IMR-90 (cell line): ENCODE data around the gene CRIM1. TPM values are rescaled to one million over a fixed set of nuclear protein-coding genes. Genes with fewer than 3 reads are reported as not detected.

Experiments used
- ATAC-seq: fragments of 200-7000 bp; cut with Tn5 transposase; 2 replicates; pipeline ENCODE4 v1.9.1; 2020; ENCODE audit warnings: low read depth, mild to moderate bottlenecking, moderate library complexity
- BruUV-seq: library from RNA; stranded (reverse); fragments of 400-500 nt; replicated peaks from 2 replicates; lab custom pipeline; 2021; lab: Mats Ljungman, UMichigan
- CTCF ChIA-PET: fragments of 300-600 bp; formaldehyde crosslinking; extraction: SDS; loops from one replicate; lab custom pipeline; 2021; ENCODE audit warnings: antibody characterized with exemption; lab: Yijun Ruan, JAX
- POLR2A ChIA-PET: fragments of 300-600 bp; sonication (Branson Sonifier 250); formaldehyde crosslinking; loops from one replicate; lab custom pipeline; 2022; ENCODE audit warnings: antibody characterized with exemption; ENCODE audit not compliant: unreplicated experiment; lab: Charles Lee
- DNase-seq: peaks from one replicate; pipeline ENCODE4 v3.0.0; 2013
- H2AFZ ChIP-seq: replicated peaks from 2 replicates; pipeline ENCODE3; 2013; ENCODE audit warnings: low read length, mild to moderate bottlenecking; ENCODE audit not compliant: poor library complexity
- H2AK5ac ChIP-seq: 2 replicates; pipeline ENCODE4 v1.6.1; 2013; ENCODE audit warnings: low read depth, low read length, inconsistent platforms
- H2AK9ac ChIP-seq: replicated peaks from 2 replicates; pipeline ENCODE3; 2013; ENCODE audit warnings: mild to moderate bottlenecking, low read depth, low read length, moderate library complexity; ENCODE audit not compliant: poor library complexity
- H2BK120ac ChIP-seq: 2 replicates; pipeline ENCODE4 v1.6.1; 2013; ENCODE audit warnings: low read depth, low read length, inconsistent platforms
- H2BK15ac ChIP-seq: 3 replicates; pipeline ENCODE4 v1.6.1; 2013; ENCODE audit warnings: low read depth, low read length, inconsistent platforms
- H2BK20ac ChIP-seq: 2 replicates; pipeline ENCODE4 v1.6.1; 2013; ENCODE audit warnings: low read depth, mild to moderate bottlenecking, inconsistent platforms, low read length, moderate library complexity
- H2BK5ac ChIP-seq: 2 replicates; pipeline ENCODE4 v1.6.1; 2013; ENCODE audit warnings: mild to moderate bottlenecking, low read depth, low read length, inconsistent platforms; ENCODE audit not compliant: poor library complexity, severe bottlenecking
- H3K14ac ChIP-seq: replicated peaks from 2 replicates; pipeline ENCODE4 v1.6.1; 2013; ENCODE audit warnings: low read depth, low read length, inconsistent platforms
- H3K18ac ChIP-seq: 2 replicates; pipeline ENCODE4 v1.6.1; 2013; ENCODE audit warnings: low read depth, low read length, control low read depth
- H3K23ac ChIP-seq: 2 replicates; pipeline ENCODE4 v1.6.1; 2013; ENCODE audit warnings: low read depth, low read length, inconsistent platforms
- H3K27ac ChIP-seq: 2 replicates; pipeline ENCODE4 v1.5.1; 2013; ENCODE audit warnings: mild to moderate bottlenecking, control low read depth, low read length; ENCODE audit not compliant: insufficient read depth
- H3K27me3 ChIP-seq: 2 replicates; pipeline ENCODE4 v1.6.1; 2013; ENCODE audit warnings: low read length; ENCODE audit not compliant: control insufficient read depth, insufficient read depth
- H3K36me3 ChIP-seq: 2 replicates; pipeline ENCODE4 v1.6.1; 2013; ENCODE audit warnings: low read length, mixed read lengths; ENCODE audit not compliant: control insufficient read depth, insufficient read depth
- H3K4ac ChIP-seq: 2 replicates; pipeline ENCODE4 v1.6.1; 2013; ENCODE audit warnings: low read depth, low read length, inconsistent platforms
- H3K4me1 ChIP-seq: 2 replicates; pipeline ENCODE4 v1.6.1; 2013; ENCODE audit warnings: low read length, mixed read lengths; ENCODE audit not compliant: control insufficient read depth, insufficient read depth
- H3K4me2 ChIP-seq: 2 replicates; pipeline ENCODE4 v1.6.1; 2013; ENCODE audit warnings: low read depth, mild to moderate bottlenecking, control low read depth, low read length, moderate library complexity
- H3K4me3 ChIP-seq: 2 replicates; pipeline ENCODE4 v1.5.1; 2013; ENCODE audit warnings: low read depth, mild to moderate bottlenecking, control low read depth, low read length, moderate library complexity; ENCODE audit not compliant: insufficient read depth
- H3K56ac ChIP-seq: 2 replicates; pipeline ENCODE4 v1.6.1; 2013; ENCODE audit warnings: low read length, inconsistent platforms; ENCODE audit not compliant: insufficient read depth; ENCODE audit errors: extremely low read depth
- H3K79me1 ChIP-seq, 2 experiments: 2 replicates each; pipeline ENCODE4 v1.6.1; 2013; ENCODE audit warnings: low read length in 2 of 2, inconsistent platforms in 1 of 2, low read depth in 1 of 2
- H3K9ac ChIP-seq: 2 replicates; pipeline ENCODE4 v1.6.1; 2013; ENCODE audit warnings: low read depth, low read length, control low read depth
- H3K9me1 ChIP-seq: 2 replicates; pipeline ENCODE4 v1.6.1; 2013; ENCODE audit warnings: low read length, inconsistent platforms; ENCODE audit not compliant: insufficient read depth
- H3K9me3 ChIP-seq: 2 replicates; pipeline ENCODE4 v1.6.1; 2013; ENCODE audit warnings: low read length; ENCODE audit not compliant: control insufficient read depth, insufficient read depth
- H4K20me1 ChIP-seq: 2 replicates; pipeline ENCODE4 v1.6.1; 2013; ENCODE audit warnings: low read length, inconsistent platforms; ENCODE audit not compliant: insufficient read depth
- H4K5ac ChIP-seq: 2 replicates; pipeline ENCODE4 v1.6.1; 2013; ENCODE audit warnings: mild to moderate bottlenecking, low read depth, low read length, control low read depth
- H4K8ac ChIP-seq, 2 experiments: 2 replicates each; pipeline ENCODE4 v1.6.1; 2013; ENCODE audit warnings: low read depth in 2 of 2, low read length in 2 of 2, control low read depth in 1 of 2, inconsistent platforms in 1 of 2
- H4K91ac ChIP-seq: 2 replicates; pipeline ENCODE4 v1.6.1; 2013; ENCODE audit warnings: low read depth, low read length, inconsistent platforms; ENCODE audit not compliant: insufficient read depth
- BHLHE40 ChIP-seq: fragments of 150-350 bp; IDR thresholded peaks from 2 replicates; pipeline ENCODE4 v1.6.1; 2016; ENCODE audit warnings: mild to moderate bottlenecking, low read depth, low read length
- CEBPB ChIP-seq: IDR thresholded peaks from 2 replicates; pipeline ENCODE4 v1.6.1; 2012; ENCODE audit warnings: low read depth, low read length, improper control_type of control experiment
- CHD1 ChIP-seq: IDR thresholded peaks from 2 replicates; pipeline ENCODE4 v1.6.1; 2012; ENCODE audit warnings: low read depth, low read length, improper control_type of control experiment
- CTCF ChIP-seq: conservative IDR thresholded peaks from 2 replicates; pipeline ENCODE4 v1.5.1; 2012; ENCODE audit warnings: mild to moderate bottlenecking, low read depth, low read length, improper control_type of control experiment
- ELK1 ChIP-seq: fragments of 150-350 bp; IDR thresholded peaks from 2 replicates; pipeline ENCODE4 v1.6.1; 2016; ENCODE audit warnings: low read depth, mild to moderate bottlenecking, low read length, moderate library complexity, borderline replicate concordance
- FOS ChIP-seq: fragments of 150-350 bp; IDR thresholded peaks from 2 replicates; pipeline ENCODE4 v1.6.1; 2016; ENCODE audit warnings: low read depth, low read length
- MAFK ChIP-seq: IDR thresholded peaks from 2 replicates; pipeline ENCODE4 v1.6.1; 2012; ENCODE audit warnings: low read depth, low read length, improper control_type of control experiment
- MXI1 ChIP-seq: IDR thresholded peaks from 2 replicates; pipeline ENCODE4 v1.6.1; 2012; ENCODE audit warnings: low read depth, mild to moderate bottlenecking, low read length, moderate library complexity, borderline replicate concordance
- NFE2L2 ChIP-seq: fragments of 150-350 bp; IDR thresholded peaks from 2 replicates; pipeline ENCODE4 v1.6.1; 2016; ENCODE audit warnings: low read depth, mild to moderate bottlenecking, low read length
- POLR2A ChIP-seq: IDR thresholded peaks from 2 replicates; pipeline ENCODE4 v1.6.1; 2012; ENCODE audit warnings: mild to moderate bottlenecking, low read depth, low read length
- RAD21 ChIP-seq: IDR thresholded peaks from 2 replicates; pipeline ENCODE4 v1.6.1; 2012; ENCODE audit warnings: low read length, improper control_type of control experiment
- RCOR1 ChIP-seq: IDR thresholded peaks from 2 replicates; pipeline ENCODE4 v1.6.1; 2012; ENCODE audit warnings: mild to moderate bottlenecking, low read length, improper control_type of control experiment; ENCODE audit not compliant: insufficient replicate concordance
- RFX5 ChIP-seq: IDR thresholded peaks from 2 replicates; pipeline ENCODE4 v1.8.0; 2012; ENCODE audit warnings: low read depth, mild to moderate bottlenecking, low read length, moderate library complexity
- SMC3 ChIP-seq: fragments of 150-350 bp; IDR thresholded peaks from 2 replicates; pipeline ENCODE4 v1.6.1; 2016; ENCODE audit warnings: low read depth, mild to moderate bottlenecking, antibody characterized with exemption, low read length, moderate library complexity
- USF2 ChIP-seq: fragments of 150-350 bp; IDR thresholded peaks from 2 replicates; pipeline ENCODE4 v1.6.1; 2017; ENCODE audit warnings: mild to moderate bottlenecking, antibody characterized with exemption, low read length, low read depth
- WGBS, 2 experiments: methylation state at CpG; one replicate each; pipeline versions ENCODE4 v1.1.5 to v1.1.7; 2013; ENCODE audit warnings: missing lambda C conversion rate in 2 of 2; ENCODE audit not compliant: insufficient read length in 1 of 2; ENCODE audit errors: extremely low coverage in 2 of 2; 5-methylcytosine and 5-hydroxymethylcytosine counted together
- dilution Hi-C: fragments of 300-500 bp; cut with HindIII; formaldehyde crosslinking; loops from one replicate; pipeline ENCODE4 v1.14.3; 2018; ENCODE audit warnings: low sequenced_read_pairs; ENCODE audit not compliant: unreplicated experiment
- in situ Hi-C: fragments of 300-500 bp; cut with MboI; formaldehyde crosslinking; loops from 3 replicates; pipeline ENCODE4 v1.14.3; 2019; ENCODE audit warnings: low sequenced_read_pairs, inconsistent platforms, mixed read lengths
- intact Hi-C: fragments of 100-400 bp; cut with micrococcal nuclease; formaldehyde crosslinking; loops from 2 replicates; pipeline ENCODE4 v1.10.0; 2022
- polyA plus RNA-seq, 3 experiments: library from polyadenylated mRNA; depleted of rRNA; stranded (reverse); fragments of >200 nt; gene quantifications; 2 replicates each; pipeline ENCODE4 v1.2.3, GENCODE V29; 2012; ENCODE audit warnings: low replicate concordance in 1 of 3
- total RNA-seq: library from RNA; depleted of rRNA; stranded (reverse); fragments of >200 nt; gene quantifications from 2 replicates; pipeline ENCODE4 v1.2.3, GENCODE V29; 2012

The CRIM1 gene
- total and polyA plus RNA-seq, 2 of the 4 experiments (the other 2 are of a cell fraction): 285 to 490 TPM

- Histone ChIP-seq H3K18ac (no peak overlapping the region), H4K8ac (peak overlapping the region in 1 of 2 experiments; percentile 11; a peak in 1 of 4 replicates), H3K23ac (no peak overlapping the region), H3K27ac (no peak overlapping the region), H2AK9ac (no peak overlapping the region), H3K9me1 (peaks cover 5% of the 10 kb centered on the region; the same call in 1 of the 2 replicates), H3K4me3 (no peak overlapping the region), H3K4ac (peak overlapping the region; percentile 43; the same call in 1 of the 2 replicates), H3K36me3 (no peaks in the 10 kb centered on the region), H2BK20ac (0 out of 2 replicates have a peak overlapping the region, but pooled peaks have one; percentile 60), H3K27me3 (no peaks in the 10 kb centered on the region), H2AFZ (no peak overlapping the region), H4K91ac (no peak overlapping the region), H4K20me1 (peaks cover 16% of the 10 kb centered on the region), H3K79me1 (peaks cover 13 to 35% of the 10 kb centered on the region in 2 experiments), H2BK120ac (peak overlapping the region; percentile 40; the same call in 1 of the 2 replicates), H3K4me2 (peak overlapping the region; percentile 59; the same call in 1 of the 2 replicates), H3K14ac (no peak overlapping the region), H2BK15ac (no peak overlapping the region; the same call in 2 of the 3 replicates), H3K56ac (no peak overlapping the region), H3K9me3 (no peaks in the 10 kb centered on the region), H3K9ac (no peak overlapping the region), H2AK5ac (no peak overlapping the region), H4K5ac (no peak overlapping the region), H3K4me1 (peaks cover 7% of the 10 kb centered on the region), H2BK5ac (peak overlapping the region; percentile 67)
- intact Hi-C loops: loop anchor here (1.0 to 5.0 kb wide), 3 partner anchors 155 to 435 kb away; no protein-coding TSS in a partner anchor
- BruUV-seq: no TSS peak
- in situ Hi-C loops: loop anchor here (5.0 kb wide), 2 partner anchors 315 to 430 kb away; no protein-coding TSS in a partner anchor
- DNase-seq (peak; percentile 64), ATAC-seq (no peak)
- dilution Hi-C loops: no loop called here
- WGBS, 2 experiments: 60% methylated on average over 1 of the region's 10 CpGs; no CpG with 5 or more reads in 1 of the 2 experiments
- ChIA-PET POLR2A (no interaction called here), CTCF (interaction anchor here (0.8 to 1.5 kb wide), 2 partner anchors 15 to 434 kb away, joined by 3 to 6 read pairs; no protein-coding TSS in a partner anchor)
- TF ChIP-seq CEBPB (peak; percentile 66), CHD1 (no peak), NFE2L2 (no peak), RAD21 (peak; percentile 70), MAFK (no peak), BHLHE40 (no peak), RFX5 (no peak), FOS (no peak), POLR2A (0 out of 2 replicates have a peak, but pooled peaks have one; percentile 26), CTCF (peak; percentile 65), SMC3 (peak; percentile 46), RCOR1 (no peak), MXI1 (no peak), USF2 (no peak), ELK1 (no peak)
Observed at GRCh38 chr2:36351736-36352349, 3.7 kb upstream of the CRIM1 start.
